MV-4-11 (cell line): ENCODE results near the gene ANKRD63.
A peak's percentile ranks its signal among the peaks of the same experiment; 100 is the strongest.

Experiments
- DNase-seq: peaks from one replicate; lab custom pipeline; 2025; lab: John Stamatoyannopoulos, UW

The ANKRD63 gene

DNA sequence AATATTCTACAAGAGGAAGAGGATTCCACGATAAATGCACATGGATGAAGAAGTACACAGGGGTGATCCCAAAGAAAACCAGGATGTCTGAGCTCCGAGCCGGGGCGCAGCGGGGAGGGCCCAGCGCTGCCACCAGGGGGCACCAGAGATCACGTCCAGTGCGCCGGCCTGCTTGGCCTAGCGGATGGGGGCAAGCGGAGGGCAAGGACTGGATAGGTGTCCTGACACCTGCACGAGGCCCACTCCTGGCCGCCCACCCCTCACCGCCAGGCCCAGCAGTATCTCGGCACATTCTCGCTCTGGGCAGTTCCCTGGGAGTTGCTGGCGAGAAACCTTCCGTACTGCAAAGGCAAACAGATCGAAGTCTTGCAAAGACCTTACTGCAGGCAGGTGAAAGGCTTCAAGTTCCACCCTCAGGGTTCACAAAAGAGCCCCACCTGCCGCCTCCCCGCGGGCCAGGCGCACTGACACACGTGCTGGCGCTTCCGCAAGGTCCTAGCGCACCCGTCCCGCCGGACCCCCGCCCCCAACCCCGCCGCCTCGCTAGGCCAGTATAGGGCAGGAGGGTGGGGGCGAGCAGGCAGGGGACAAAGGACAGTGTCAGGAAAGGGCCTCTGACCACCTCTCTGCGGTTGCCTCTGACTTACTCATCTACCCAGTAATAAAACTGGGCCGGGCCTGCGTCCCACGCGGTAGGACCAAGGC, 3.3 kb downstream of the ANKRD63 start:
- peak; percentile 5 for DNase-seq

DNA sequence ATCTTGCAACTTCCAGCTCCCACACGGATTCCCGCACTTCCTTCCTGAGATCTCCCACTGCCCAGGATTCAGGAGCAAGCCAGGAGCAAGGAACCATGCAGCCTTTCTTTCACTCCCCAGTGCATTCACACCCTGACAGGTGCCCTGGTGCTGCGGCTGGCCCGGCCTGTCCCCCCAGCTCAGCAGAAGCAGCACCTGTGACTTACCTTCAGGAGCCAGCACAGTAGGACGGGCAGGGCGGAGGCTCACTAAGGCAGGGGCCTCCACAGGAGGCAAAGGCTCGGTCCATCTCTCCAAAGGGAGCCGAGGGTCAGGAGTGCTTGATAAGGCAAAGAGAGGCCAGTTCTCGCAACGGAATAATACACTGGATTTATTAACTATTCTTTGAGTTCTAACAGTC, 4.8 kb downstream of the ANKRD63 start:
- DNase-seq, result no peak

DNA sequence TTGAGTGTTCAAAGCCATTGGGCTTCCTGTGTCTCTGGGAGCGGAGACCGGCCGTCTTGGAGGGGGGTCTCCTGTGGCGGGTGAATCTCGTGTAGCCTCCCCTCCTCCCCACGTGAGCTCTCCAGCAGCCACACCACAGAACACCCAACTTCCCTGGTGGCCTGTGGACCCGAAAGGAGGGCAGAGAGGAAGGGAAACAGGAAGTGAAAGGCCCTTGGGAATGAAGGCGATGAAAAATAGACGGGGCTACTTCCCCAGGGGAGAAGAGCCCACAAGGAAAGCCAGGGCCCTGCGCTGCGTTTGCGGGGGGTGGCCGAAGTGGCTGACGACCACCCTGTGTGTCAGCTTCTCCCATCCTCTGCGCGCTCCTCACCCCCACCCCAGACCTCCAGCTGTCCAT, 5.4 kb downstream of the ANKRD63 start:
- DNase-seq, result peak; percentile 87

DNA sequence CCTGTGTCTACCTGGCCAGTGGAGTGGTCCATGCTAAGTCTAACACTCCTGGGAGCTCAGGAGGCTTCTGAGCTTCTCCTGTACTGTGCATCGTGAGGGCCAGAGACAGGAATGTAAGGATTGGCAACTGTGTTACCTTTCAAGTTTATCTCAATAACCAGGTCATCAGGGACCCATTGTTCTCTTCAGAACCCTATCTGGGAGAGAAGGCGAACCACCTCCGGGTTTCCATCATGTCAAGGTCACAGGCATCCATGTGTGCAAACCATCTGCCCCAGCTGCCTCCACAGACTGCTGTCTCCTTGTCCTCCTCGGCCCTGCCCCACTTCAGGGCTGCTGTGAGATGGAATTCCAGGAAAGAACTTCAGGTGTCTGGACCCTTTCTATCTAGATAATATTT, 5.9 kb downstream of the ANKRD63 start:
- DNase-seq, result no peak

DNA sequence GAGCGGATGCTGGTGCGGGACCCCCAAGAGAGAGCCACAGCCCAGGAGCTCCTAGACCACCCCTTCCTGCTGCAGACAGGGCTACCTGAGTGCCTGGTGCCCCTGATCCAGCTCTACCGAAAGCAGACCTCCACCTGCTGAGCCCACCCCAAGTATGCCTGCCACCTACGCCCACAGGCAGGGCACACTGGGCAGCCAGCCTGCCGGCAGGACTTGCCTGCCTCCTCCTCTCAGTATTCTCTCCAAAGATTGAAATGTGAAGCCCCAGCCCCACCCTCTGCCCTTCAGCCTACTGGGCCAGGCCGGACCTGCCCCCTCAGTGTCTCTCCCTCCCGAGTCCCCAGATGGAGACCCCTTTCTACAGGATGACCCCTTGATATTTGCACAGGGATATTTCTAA, 6.9 kb downstream of the ANKRD63 start:
- DNase-seq, result no peak

DNA sequence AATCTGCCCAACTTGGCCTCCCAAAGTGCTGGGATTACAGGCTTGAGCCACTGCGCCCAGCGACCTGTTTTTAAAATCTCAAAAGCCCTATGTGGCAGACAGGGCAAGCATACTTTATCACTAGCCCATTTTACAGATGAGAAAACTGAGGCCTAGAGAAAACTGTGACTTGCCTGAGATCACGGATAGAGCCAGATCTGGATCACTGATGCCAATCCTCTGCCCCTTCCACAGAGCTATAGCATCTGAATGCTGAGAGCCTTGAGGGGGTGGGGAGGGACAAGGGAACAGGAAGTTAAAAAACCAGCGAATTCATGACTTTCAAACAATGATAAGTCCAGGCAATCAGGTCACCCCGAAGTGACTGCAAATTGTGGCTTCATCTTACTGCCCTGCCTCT, 7.3 kb downstream of the ANKRD63 start:
- peak; percentile 48 for DNase-seq

DNA sequence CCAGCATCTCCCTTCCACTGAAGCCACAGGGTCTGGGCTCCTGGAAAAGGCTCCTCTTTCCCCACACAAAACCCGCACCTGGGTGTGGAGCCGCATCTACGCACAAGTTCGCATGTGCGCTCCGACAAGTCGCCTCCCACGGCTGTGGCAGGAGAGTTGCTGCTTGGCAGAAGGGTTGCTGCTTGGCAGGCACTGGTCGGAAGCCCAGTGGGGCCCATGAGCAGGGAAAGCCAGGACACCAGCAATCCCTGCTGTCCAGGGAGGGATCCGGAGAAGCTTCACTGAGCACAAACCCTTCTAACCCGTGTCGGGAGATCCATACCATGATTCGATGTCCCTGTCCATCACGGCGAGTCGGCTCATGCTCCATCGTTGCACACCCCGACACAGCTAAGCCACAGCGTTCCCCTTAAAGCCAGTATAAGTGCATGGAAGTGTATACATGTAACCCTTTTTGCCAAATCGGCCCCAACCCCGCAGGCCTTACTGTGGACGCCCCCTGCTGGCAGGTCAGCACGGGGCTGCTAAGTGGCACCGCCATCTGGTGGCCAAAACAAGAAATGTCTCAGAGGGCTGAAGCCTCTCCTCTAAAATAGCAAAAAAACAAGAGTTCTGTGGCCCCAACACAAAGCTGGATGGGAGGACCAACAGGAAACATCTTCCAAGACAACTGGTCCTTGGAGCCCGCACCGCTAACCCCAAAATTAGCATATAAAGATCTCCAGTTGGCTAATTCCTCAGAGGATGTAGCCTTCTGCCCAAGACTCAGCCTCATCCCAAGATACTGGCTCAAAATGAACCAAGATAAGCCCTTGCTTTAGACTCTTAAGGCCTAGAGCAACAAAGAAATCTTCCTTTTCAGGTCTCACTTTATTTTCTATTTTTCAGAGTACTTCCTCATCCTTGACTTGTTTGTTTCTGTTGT, 8.3 kb downstream of the ANKRD63 start:
- peak; percentile 74 for DNase-seq

DNA sequence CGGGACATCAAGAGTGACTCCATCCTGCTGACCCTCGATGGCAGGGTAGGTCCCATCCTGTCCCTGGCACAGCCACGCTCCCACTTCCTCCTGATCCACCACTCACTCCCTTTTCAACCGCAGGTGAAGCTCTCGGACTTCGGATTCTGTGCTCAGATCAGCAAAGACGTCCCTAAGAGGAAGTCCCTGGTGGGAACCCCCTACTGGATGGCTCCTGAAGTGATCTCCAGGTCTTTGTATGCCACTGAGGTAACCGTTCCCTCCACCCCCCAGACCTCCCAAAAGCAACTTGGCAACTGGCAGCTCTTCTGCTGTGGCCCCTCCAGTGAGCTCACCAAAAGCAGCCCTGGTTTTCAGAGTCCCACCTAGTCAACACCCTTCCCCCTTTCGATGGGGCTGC, 9.4 kb downstream of the ANKRD63 start:
- DNase-seq, result no peak

DNA sequence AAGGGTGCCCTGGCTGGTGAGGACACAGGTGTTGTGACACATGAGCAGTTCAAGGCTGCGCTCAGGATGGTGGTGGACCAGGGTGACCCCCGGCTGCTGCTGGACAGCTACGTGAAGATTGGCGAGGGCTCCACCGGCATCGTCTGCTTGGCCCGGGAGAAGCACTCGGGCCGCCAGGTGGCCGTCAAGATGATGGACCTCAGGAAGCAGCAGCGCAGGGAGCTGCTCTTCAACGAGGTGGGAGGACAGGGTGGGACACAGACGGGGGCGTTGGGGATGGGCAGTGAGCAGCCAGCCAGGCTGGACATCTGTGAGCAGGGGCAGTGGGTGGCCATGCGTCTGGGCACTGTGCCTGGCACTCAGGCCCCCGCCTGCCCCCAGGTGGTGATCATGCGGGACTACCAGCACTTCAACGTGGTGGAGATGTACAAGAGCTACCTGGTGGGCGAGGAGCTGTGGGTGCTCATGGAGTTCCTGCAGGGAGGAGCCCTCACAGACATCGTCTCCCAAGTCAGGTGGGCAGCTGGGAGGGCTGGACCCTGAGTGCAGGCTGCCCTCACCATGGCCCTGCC, 10.3 kb downstream of the ANKRD63 start:
- DNase-seq, result no peak

DNA sequence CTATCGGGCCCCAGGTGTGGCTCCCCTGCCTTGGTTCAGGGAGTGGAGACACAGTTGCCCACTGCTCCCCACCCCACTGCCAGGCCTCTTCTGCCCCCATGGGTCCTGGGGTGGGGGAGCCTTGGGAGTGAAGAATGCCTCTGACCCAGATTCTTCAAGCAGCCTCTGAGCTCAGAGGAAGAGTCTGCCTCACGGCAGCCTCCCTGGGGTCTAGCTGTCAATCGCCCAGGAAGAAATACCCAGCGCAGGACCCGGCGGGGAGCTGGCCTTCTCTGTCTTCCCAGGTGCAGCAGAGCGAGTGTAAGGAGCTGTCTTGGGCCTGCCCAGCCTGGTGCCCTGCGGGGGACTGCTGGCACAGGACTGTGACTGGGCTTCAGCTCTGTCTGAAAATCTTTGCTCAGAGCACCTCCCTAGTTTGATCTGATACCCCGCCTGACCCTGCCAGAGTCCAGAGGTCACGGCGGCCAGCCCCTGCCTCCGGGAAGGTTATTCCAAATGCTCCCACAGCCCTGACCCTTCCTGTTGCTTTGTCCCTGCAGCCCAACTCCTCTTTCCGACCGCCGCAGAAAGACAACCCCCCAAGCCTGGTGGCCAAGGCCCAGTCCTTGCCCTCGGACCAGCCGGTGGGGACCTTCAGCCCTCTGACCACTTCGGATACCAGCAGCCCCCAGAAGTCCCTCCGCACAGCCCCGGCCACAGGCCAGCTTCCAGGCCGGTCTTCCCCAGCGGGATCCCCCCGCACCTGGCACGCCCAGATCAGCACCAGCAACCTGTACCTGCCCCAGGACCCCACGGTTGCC, 11.0 kb downstream of the ANKRD63 start:
- DNase-seq, result no peak

DNA sequence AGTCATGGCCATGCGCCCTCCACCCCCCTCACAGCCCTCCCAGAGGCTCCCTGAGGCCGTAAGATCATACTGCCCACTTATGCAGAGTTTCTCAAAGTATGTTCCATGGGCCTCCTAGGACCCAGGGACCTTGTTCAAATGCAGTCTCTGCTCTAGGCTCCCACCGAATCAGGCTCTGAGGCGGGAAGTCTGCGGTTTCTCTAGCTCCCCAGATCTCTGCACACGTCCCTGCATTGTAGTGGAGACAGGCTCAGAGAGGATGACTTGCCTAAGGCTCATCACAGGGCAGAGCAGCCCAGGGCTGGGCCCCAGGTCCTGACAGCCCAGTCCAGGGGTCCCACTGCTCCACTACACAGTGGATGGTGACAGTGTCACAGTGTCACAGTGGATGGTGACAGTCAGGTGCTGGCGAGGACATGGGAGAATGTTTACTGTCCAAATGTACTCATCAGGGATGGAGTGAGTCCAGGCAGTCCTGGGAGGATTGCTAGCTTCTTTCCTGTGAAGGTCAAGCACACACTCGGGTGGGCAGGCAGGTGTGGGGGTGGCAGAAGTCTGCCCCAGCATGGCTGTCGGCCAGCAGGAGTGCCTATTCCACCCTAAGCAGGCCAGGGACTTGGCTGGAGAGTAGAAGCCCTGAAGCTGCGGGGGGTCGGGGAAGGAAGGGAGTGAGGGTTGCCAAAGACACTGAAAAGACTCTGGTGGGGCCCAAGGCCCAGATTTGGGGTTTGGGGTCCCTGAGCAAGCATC, 12.4 kb downstream of the ANKRD63 start:
- DNase-seq, result no peak

DNA sequence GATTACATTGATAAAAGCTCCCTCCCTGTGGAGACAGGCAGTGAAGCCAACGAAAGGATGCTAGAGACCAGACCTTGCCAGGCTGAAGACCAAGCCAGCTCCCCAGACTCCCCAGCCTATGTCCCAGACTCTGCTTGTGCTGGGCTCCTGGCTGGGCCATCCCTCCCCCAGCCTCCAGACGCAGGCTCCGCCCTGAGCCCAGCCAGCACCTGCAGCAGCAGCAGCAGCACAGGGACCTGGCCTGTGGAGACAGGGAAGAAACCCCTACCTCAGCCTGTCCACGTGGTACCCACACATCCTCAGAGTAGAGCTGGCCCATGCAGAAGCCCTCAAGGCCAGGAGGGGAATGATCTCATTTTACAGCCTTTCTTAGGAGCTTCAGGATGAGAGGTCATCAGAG, 13.3 kb downstream of the ANKRD63 start:
- no peak for DNase-seq

DNA sequence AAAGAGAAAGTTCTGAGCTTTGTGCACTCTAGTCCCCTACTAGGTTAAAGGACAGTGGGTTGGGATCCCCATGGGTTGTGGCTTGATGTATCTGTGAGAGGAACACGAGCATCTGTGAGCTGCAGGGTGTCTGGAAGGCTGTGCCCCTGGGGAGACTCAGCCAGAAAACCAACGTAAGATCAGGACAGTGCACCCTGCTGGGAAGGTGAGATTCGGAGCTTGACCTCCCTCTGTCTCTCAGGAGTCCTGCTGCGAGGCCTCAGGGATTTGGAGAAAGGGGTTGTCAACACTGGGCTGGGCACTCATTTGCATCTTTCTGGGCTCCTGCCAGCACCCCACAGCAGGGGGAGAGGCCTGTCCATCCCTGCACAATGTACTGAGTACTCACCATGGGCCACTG, 15.2 kb downstream of the ANKRD63 start:
- DNase-seq, result no peak

DNA sequence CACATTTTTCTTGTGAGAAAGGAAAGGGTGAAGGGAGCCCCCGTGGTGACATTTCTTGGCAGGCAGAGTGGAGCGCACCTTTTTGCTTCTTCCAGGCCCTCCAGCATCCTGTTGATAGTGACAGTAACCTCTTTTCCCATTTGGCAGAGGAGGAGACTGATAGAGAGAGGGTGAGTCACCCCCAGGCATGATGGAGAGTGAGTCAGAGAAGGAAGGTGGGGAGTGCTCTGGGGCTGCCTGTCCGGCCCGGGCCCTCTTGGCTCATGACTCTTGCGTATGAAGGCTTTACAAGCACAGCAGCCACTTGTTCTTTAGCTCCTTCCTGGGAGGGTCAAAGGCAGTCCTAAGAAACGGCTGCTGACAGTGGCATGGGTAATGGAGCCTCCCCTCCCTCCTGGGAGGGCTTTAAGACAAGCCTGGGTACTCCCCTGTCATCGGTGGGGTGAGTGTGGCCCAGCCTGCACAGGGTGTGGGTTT, 16.0 kb downstream of the ANKRD63 start:
- DNase-seq, result peak; percentile 72

DNA sequence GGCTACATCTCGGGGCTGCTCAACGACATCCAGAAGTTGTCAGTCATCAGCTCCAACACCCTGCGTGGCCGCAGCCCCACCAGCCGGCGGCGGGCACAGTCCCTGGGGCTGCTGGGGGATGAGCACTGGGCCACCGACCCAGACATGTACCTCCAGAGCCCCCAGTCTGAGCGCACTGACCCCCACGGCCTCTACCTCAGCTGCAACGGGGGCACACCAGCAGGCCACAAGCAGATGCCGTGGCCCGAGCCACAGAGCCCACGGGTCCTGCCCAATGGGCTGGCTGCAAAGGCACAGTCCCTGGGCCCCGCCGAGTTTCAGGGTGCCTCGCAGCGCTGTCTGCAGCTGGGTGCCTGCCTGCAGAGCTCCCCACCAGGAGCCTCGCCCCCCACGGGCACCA, 17.0 kb downstream of the ANKRD63 start:
- no peak for DNase-seq

DNA sequence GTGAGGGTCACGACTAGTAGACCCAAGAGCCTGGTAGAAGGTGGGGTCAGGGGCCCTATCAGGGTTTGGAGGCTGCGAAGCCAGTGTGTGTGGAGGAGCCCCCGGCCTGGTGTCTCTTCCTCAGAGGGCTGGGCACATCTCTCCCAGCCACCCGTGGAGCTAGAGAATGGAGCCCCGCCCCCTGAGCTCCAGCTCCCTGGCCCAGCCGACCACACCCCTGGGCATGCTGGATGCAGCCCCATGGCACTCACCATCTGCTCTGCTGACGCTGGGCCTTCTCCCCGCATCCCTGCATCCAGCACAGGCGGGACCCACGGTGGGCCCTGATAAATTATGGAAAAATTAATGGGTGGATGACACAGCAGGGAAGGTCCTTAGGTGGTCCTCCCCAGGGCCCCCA, 17.5 kb downstream of the ANKRD63 start:
- DNase-seq, result no peak

DNA sequence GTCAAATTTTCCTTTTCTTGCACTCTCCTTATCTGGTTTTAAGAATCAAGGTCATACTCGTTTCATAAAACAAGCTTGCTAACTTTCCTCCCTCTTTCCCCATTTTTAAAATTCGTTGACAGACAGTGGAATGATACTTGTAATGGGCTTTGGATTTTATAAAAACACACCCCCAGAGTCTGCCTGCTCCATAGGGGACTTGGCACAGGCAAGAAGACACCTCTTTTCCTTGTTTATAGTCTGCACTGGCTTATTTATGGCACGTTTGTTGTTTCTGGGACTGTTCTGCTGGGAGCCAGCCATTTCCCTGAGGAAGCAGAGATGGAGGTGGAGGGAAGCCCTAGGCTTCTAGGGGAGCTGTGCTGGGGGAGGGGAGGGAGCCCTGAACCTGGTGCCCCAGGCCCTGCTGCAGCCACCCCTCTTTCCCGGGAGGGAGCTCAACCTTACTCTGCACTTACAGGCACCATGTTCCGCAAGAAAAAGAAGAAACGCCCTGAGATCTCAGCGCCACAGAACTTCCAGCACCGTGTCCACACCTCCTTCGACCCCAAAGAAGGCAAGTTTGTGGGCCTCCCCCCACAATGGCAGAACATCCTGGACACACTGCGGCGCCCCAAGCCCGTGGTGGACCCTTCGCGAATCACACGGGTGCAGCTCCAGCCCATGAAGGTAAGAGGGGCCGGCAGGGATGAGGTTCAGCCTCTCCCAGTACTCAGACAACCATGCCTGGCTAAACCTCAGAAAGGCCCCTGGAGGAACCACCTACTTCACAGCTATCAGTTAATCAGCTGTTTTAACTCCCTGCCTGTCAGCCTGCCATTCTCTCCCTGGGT, 18.3 kb downstream of the ANKRD63 start:
- DNase-seq, result no peak

DNA sequence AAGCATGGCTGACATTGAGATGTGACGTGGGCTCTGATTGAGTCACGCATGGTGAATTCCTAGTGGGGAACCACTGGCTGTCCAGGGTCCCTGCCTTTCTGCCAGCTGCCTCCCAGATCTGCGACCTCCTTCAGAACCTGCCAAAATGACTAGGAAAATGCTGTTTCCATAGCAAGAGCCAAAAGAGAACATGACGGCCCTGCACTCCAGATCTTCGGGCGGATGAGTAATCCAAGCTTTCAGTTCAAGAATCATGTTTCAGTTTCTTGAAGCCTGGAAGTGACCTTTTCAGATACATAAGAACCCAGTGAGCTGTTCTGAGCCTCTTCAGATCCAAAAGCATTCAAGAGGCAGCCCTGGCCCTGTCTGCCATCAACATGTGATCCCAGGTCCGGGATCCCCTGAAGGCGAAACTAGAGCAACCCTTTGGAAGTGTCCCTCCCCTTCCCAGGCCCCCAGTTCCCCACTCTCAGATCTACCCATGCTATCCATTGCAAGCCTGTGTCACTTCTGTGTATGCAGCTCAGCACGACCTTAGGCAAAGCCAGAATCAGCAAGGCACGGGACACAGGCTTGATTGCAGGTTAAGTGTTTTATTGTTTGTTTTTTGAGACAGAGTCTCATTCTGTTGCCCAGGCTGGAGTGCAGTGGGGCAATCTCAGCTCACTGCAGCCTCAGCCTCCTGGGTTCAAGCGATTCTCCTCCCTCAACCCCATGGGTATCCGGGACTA, 19.7 kb downstream of the ANKRD63 start:
- DNase-seq, result no peak

DNA sequence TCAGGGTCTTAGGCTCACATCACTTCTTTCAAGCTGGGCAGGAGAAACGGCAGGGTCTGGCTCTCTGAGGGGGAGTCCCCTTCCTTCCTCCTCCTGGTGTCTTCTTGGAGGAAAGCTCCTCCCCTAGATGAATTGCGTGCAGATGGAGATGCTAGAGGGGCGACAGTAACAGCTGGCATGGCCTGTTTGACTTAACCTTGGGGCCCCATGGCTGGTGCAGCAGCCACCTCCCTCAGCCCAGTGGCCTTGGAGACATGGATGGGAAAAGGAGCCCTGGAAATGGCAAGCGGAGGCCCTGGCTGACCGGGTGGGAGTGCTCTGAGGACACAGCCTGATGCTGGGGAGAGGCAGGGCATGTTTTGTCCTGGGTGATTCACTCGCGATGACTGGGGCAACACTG, 23.8 kb downstream of the ANKRD63 start:
- no peak for DNase-seq

DNA sequence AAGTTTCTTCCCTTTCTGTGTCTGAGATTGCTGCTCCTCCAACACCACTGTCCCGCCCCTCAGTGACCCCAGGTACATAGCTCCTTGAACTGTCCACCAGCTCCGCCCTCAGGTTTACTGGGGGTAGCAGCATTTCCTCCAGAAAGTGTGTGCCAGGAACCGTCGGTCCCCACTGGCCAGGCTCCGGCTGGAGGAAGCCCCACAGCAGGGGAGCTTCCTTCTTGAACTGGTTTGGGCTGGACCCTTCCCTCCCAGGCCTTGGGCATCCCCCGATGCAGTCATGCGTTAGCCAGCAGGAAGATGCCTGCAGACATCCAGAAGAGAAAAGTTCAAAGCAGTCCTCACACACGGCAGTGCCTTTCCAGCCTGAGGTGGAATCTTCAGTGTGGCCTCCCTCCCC, 24.3 kb downstream of the ANKRD63 start:
- DNase-seq, result no peak
